ENCODE data around the gene SATL1.
"Not testable (repeated sequence)": the region's sequence is repeated elsewhere in the genome, so short reads cannot be mapped to it uniquely, and the experiment has no call there.

Gene SATL1

GRCh38 chrX:85243761-85244449 is at the start of gene SATL1, which contains the start of gene ZNF711:
Gene SATL1, minus strand, starts transcription at chrX:85243779. Its CDS starts 134,811 bp downstream, at chrX:85108968.
Gene ZNF711, plus strand, starts transcription at chrX:85243991. Its CDS starts 3,582 bp downstream, at chrX:85247573.
- Mint-ChIP-seq H3K27ac (peak within 1 kb of the TSS; percentile 43), H3K36me3 (no peaks in the 10 kb centered on the region), H3K4me1 (ENCODE audit: low read depth) (peaks cover 13% of the 10 kb centered on the region), H3K27me3 (peaks cover 2% of the 10 kb centered on the region), H3K9me3 (ENCODE audit: low read depth) (no peaks in the 10 kb centered on the region), H3K4me3 (peak within 1 kb of the TSS; percentile 94)

- no peaks in the 10 kb centered on the region for H3K27me3 Mint-ChIP-seq
- no peaks in the 10 kb centered on the region for H3K36me3 Mint-ChIP-seq
- no peak overlapping the region for H3K4me3 Mint-ChIP-seq
- no peaks in the 10 kb centered on the region for H3K4me1 Mint-ChIP-seq (ENCODE audit: low read depth)
- H3K9me3 Mint-ChIP-seq (ENCODE audit: low read depth): peaks cover 6% of the 10 kb centered on the region
- no peak overlapping the region for H3K27ac Mint-ChIP-seq
These were observed 45.6 kb upstream of the SATL1 start for GRCh38 chrX:85288992-85289723.

- not testable (repeated sequence) for H3K36me3 Mint-ChIP-seq; H3K9me3 Mint-ChIP-seq (ENCODE audit: low read depth); H3K4me3 Mint-ChIP-seq; H3K4me1 Mint-ChIP-seq (ENCODE audit: low read depth); H3K27me3 Mint-ChIP-seq; H3K27ac Mint-ChIP-seq
These were observed 41.7 kb upstream of the SATL1 start for GRCh38 chrX:85285286-85285685.

- no peaks in the 10 kb centered on the region for H3K36me3 Mint-ChIP-seq
- peak overlapping the region; percentile 43 for H3K27ac Mint-ChIP-seq
- peaks cover 13% of the 10 kb centered on the region for H3K4me1 Mint-ChIP-seq (ENCODE audit: low read depth)
- H3K27me3 Mint-ChIP-seq: peaks cover 2% of the 10 kb centered on the region
- H3K4me3 Mint-ChIP-seq: peak overlapping the region; percentile 94
- no peaks in the 10 kb centered on the region for H3K9me3 Mint-ChIP-seq (ENCODE audit: low read depth)
These were observed 1.1 kb upstream of the SATL1 start for GRCh38 chrX:85244450-85245211.

GRCh38 chrX:85243155-85243554 is 424 bp downstream of the SATL1 start:
- no peaks in the 10 kb centered on the region for H3K27me3 Mint-ChIP-seq

GRCh38 chrX:85223359-85223758 is 20.2 kb downstream of the SATL1 start:
- Mint-ChIP-seq H3K9me3 (ENCODE audit: low read depth) (no peaks in the 10 kb centered on the region), H3K27me3 (no peaks in the 10 kb centered on the region), H3K4me1 (ENCODE audit: low read depth) (peaks cover 2% of the 10 kb centered on the region), H3K27ac (no peak overlapping the region), H3K4me3 (no peak overlapping the region), H3K36me3 (no peaks in the 10 kb centered on the region)

More at GRCh38 chrX:85243155-85243554, 424 bp downstream of the SATL1 start:
- Mint-ChIP-seq H3K4me3 (peak overlapping the region; percentile 78), H3K27ac (no peak overlapping the region), H3K4me1 (ENCODE audit: low read depth) (peaks cover 13% of the 10 kb centered on the region), H3K9me3 (ENCODE audit: low read depth) (no peaks in the 10 kb centered on the region), H3K36me3 (no peaks in the 10 kb centered on the region)

GRCh38 chrX:85221361-85221760 is 22.2 kb downstream of the SATL1 start:
- Mint-ChIP-seq H3K27me3 (no peaks in the 10 kb centered on the region), H3K36me3 (no peaks in the 10 kb centered on the region), H3K4me3 (no peak overlapping the region), H3K27ac (no peak overlapping the region), H3K9me3 (ENCODE audit: low read depth) (no peaks in the 10 kb centered on the region), H3K4me1 (ENCODE audit: low read depth) (peaks cover 2% of the 10 kb centered on the region)

GRCh38 chrX:85215946-85216345 is 27.6 kb downstream of the SATL1 start:
- Mint-ChIP-seq H3K36me3 (no peaks in the 10 kb centered on the region), H3K27me3 (no peaks in the 10 kb centered on the region), H3K4me1 (ENCODE audit: low read depth) (no peaks in the 10 kb centered on the region), H3K4me3 (no peak overlapping the region), H3K27ac (no peak overlapping the region), H3K9me3 (ENCODE audit: low read depth) (no peaks in the 10 kb centered on the region)

GRCh38 chrX:85213792-85214530 is 29.6 kb downstream of the SATL1 start:
- Mint-ChIP-seq H3K27ac (no peak overlapping the region), H3K27me3 (no peaks in the 10 kb centered on the region), H3K4me1 (ENCODE audit: low read depth) (no peaks in the 10 kb centered on the region), H3K4me3 (no peak overlapping the region), H3K36me3 (no peaks in the 10 kb centered on the region), H3K9me3 (ENCODE audit: low read depth) (peaks cover 6% of the 10 kb centered on the region)

GRCh38 chrX:85203461-85203970 is 40.1 kb downstream of the SATL1 start:
- no peak overlapping the region for H3K27ac Mint-ChIP-seq
- no peak overlapping the region for H3K4me3 Mint-ChIP-seq
- no peaks in the 10 kb centered on the region for H3K4me1 Mint-ChIP-seq (ENCODE audit: low read depth)
- no peaks in the 10 kb centered on the region for H3K27me3 Mint-ChIP-seq
- H3K36me3 Mint-ChIP-seq: no peaks in the 10 kb centered on the region
- H3K9me3 Mint-ChIP-seq (ENCODE audit: low read depth): no peaks in the 10 kb centered on the region

- H3K4me1 Mint-ChIP-seq (ENCODE audit: low read depth): no peaks in the 10 kb centered on the region
- H3K36me3 Mint-ChIP-seq: no peaks in the 10 kb centered on the region
- H3K27me3 Mint-ChIP-seq: peaks cover 2% of the 10 kb centered on the region
- peaks cover 4% of the 10 kb centered on the region for H3K9me3 Mint-ChIP-seq (ENCODE audit: low read depth)
- H3K4me3 Mint-ChIP-seq: no peak overlapping the region
- H3K27ac Mint-ChIP-seq: no peak overlapping the region
These were observed 47.3 kb downstream of the SATL1 start for GRCh38 chrX:85196319-85196718.

- no peak overlapping the region for H3K27ac Mint-ChIP-seq
- H3K36me3 Mint-ChIP-seq: no peaks in the 10 kb centered on the region
- H3K4me3 Mint-ChIP-seq: no peak overlapping the region
- no peaks in the 10 kb centered on the region for H3K27me3 Mint-ChIP-seq
- H3K9me3 Mint-ChIP-seq (ENCODE audit: low read depth): no peaks in the 10 kb centered on the region
- H3K4me1 Mint-ChIP-seq (ENCODE audit: low read depth): no peaks in the 10 kb centered on the region
These were observed 83.9 kb downstream of the SATL1 start for GRCh38 chrX:85159644-85160043.

GRCh38 chrX:85140964-85141363 is 102.6 kb downstream of the SATL1 start:
- H3K4me3 Mint-ChIP-seq: no peak overlapping the region
- H3K27me3 Mint-ChIP-seq: no peaks in the 10 kb centered on the region
- H3K9me3 Mint-ChIP-seq (ENCODE audit: low read depth): no peaks in the 10 kb centered on the region
- H3K4me1 Mint-ChIP-seq (ENCODE audit: low read depth): no peaks in the 10 kb centered on the region
- no peaks in the 10 kb centered on the region for H3K36me3 Mint-ChIP-seq
- H3K27ac Mint-ChIP-seq: no peak overlapping the region

GRCh38 chrX:85139422-85139821 is 104.2 kb downstream of the SATL1 start:
- Mint-ChIP-seq H3K4me1 (ENCODE audit: low read depth) (no peaks in the 10 kb centered on the region), H3K27ac (no peak overlapping the region), H3K36me3 (no peaks in the 10 kb centered on the region), H3K4me3 (no peak overlapping the region), H3K9me3 (ENCODE audit: low read depth) (no peaks in the 10 kb centered on the region), H3K27me3 (no peaks in the 10 kb centered on the region)
